Progenitor cell of endocrine pancreas (in vitro differentiated cells): ENCODE data around the gene SOX10. TPM values are rescaled to one million over a fixed set of nuclear protein-coding genes. Genes with fewer than 3 reads are reported as not detected.
A peak's percentile ranks its signal among the peaks of the same experiment; 100 is the strongest.

ENCODE experiments used
- DNase-seq: peaks from one replicate; pipeline ENCODE4 v3.0.0; 2021; ENCODE audit warnings: low spot score; ENCODE audit not compliant: unreplicated experiment
- H3K27ac Mint-ChIP-seq: 2 replicates; pipeline ENCODE4 v1.8.0; 2021; ENCODE audit warnings: mild to moderate bottlenecking, moderate library complexity, mixed read lengths
- H3K27me3 Mint-ChIP-seq: 2 replicates; pipeline ENCODE4 v1.8.0; 2021; ENCODE audit warnings: mixed read lengths
- H3K36me3 Mint-ChIP-seq: 2 replicates; pipeline ENCODE4 v1.8.0; 2022; ENCODE audit warnings: mixed read lengths; ENCODE audit not compliant: insufficient read depth
- H3K4me1 Mint-ChIP-seq: 2 replicates; pipeline ENCODE4 v1.8.0; 2021; ENCODE audit warnings: low read depth, mixed read lengths
- H3K4me3 Mint-ChIP-seq: 2 replicates; pipeline ENCODE4 v1.8.0; 2021; ENCODE audit warnings: low read depth, mild to moderate bottlenecking, moderate library complexity, mixed read lengths
- H3K9me3 Mint-ChIP-seq: 2 replicates; pipeline ENCODE4 v1.8.0; 2021; ENCODE audit warnings: low read depth, mixed read lengths
- total RNA-seq: library from RNA; stranded (reverse); gene quantifications from 2 replicates; pipeline ENCODE4 v1.2.1, GENCODE V29; 2021
- TF ChIP-seq, protein P1 (sequence below): fragments of 200-600 bp; sonication (generic); IDR thresholded peaks from one replicate; pipeline ENCODE4 v1.5.0; 2021; ENCODE audit warnings: antibody characterized with exemption, mild to moderate bottlenecking; ENCODE audit not compliant: unreplicated experiment

SOX10 gene
- total RNA-seq, 1 donor from 2014 or later: 1.3 TPM

DNA sequence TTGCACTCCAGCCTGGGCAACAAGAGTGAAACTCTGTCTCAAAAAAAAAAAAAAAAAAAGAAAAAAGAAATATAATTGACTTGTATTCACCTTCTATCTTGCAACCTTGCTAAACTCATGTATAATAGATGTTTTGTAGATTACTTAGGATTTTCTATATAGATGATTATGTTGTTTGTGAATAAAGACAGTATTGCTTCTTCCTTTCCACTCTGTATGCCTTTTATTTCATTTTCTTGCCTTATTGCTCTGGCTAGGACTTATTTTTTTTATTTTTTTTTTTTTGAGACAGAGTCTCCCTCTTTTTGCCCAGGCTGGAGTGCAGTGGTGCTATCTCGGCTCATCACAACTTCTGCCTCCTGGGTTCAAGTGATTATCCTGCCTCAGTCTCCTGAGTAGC lies 29.7 kb upstream of the SOX10 start:
- Mint-ChIP-seq H3K9me3 (no peaks in the 10 kb centered on the region), H3K36me3 (no peaks in the 10 kb centered on the region), H3K27ac (no peak overlapping the region), H3K27me3 (peaks cover 4% of the 10 kb centered on the region), H3K4me3 (no peak overlapping the region), H3K4me1 (peaks cover 4% of the 10 kb centered on the region)
- TF ChIP-seq, protein P1, sequence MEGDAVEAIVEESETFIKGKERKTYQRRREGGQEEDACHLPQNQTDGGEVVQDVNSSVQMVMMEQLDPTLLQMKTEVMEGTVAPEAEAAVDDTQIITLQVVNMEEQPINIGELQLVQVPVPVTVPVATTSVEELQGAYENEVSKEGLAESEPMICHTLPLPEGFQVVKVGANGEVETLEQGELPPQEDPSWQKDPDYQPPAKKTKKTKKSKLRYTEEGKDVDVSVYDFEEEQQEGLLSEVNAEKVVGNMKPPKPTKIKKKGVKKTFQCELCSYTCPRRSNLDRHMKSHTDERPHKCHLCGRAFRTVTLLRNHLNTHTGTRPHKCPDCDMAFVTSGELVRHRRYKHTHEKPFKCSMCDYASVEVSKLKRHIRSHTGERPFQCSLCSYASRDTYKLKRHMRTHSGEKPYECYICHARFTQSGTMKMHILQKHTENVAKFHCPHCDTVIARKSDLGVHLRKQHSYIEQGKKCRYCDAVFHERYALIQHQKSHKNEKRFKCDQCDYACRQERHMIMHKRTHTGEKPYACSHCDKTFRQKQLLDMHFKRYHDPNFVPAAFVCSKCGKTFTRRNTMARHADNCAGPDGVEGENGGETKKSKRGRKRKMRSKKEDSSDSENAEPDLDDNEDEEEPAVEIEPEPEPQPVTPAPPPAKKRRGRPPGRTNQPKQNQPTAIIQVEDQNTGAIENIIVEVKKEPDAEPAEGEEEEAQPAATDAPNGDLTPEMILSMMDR: no peak
- DNase-seq: no peak

DNA sequence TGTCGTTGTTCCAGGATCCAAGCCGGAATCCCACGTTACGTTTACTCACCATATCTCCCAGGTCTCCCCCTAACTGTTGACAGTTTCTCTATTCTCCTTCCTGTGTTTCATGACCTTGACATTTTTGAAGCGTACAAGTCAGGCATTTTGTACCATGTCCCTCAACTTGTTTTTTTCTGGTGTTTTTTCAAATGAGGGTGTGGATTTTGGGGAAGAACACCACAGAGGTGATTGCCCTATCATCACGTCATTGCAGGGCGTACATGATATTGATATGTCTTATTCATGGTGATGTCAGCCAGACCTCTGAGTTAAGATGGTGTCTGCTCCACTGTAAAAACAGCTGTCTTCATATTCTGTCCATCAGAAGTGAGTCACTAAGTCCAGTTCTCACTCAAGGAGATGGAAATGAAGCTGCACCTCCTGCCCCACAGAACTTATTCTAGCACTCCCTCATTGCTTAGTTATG lies 28.3 kb upstream of the SOX10 start:
- no peak for DNase-seq
- H3K36me3 Mint-ChIP-seq: no peaks in the 10 kb centered on the region
- H3K4me3 Mint-ChIP-seq: no peak overlapping the region
- H3K27ac Mint-ChIP-seq: no peak overlapping the region
- peaks cover 4% of the 10 kb centered on the region for H3K4me1 Mint-ChIP-seq
- TF ChIP-seq, protein P1: no peak
- no peaks in the 10 kb centered on the region for H3K9me3 Mint-ChIP-seq
- H3K27me3 Mint-ChIP-seq: peaks cover 4% of the 10 kb centered on the region

DNA sequence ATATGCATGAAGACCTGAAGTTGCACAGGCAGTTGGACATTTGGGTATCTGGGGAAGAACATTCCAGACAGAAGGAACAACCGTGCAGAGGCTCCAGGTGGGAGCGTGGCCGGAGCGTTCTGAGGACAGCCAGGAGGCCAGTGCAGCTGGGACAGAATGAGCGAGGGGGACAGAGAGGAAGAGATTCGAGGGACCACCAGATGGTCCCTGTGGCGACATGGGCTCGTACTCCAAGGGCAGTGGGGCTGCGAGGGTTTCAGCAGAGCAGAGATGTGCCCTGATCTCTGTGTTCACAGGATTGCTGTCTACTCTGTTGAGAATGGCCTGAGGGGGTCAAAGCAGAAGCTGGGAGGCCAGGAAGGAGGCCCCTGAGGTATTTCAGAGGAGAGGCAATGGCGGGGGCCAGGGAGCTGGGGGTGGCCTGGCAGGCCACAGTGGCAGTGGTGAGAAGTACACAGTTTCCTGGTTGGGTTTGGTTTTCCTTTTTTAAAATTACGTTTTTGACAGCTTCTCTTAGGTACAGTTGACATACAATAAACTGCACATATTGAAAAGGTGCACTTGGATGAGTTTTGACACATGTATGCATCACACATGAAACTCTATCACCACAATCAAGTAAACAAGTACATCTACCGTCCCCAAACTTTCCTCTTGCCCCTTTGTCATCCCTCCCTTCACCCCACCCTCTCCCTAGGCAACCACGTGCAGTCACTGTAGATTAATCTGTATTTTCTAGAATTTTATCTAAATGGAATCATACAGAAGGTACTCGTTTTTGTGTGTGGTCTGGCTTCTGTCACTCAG lies 24.8 kb upstream of the SOX10 start:
- Mint-ChIP-seq H3K27me3 (peaks cover 8% of the 10 kb centered on the region), H3K27ac (peak overlapping the region; percentile 3), H3K36me3 (no peaks in the 10 kb centered on the region), H3K4me3 (no peak overlapping the region), H3K4me1 (peaks cover 3% of the 10 kb centered on the region), H3K9me3 (no peaks in the 10 kb centered on the region)
- TF ChIP-seq, protein P1: no peak
- no peak for DNase-seq

DNA sequence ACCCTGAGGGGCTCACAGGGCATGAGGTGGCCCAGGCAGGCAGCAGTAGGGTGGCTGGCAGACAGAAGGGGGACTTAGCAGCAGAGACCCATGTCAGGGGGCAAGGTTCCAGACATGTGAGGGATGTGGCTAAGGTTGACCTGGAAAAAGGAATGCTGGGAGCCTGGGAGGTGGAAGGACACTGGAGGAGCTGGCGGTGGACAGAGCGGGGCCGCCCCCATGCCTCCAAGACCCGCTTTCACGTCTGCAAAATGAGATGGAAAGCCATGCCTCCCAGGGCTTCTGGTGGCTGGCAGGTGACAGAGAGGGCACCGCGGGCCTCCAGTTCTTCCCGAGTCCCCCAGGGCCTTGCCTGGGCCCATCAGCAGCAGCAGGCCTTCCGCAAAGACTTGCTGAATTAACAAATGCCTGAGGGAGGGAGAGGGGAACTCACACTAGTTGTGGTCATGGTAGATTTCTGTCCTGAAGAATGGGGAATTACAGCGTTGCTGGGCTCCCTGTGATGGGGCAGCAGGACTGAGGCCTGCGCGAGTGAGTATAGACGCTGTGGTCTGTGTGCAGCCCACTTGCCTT lies 23.1 kb upstream of the SOX10 start:
- peaks cover 8% of the 10 kb centered on the region for H3K27me3 Mint-ChIP-seq
- no peak for DNase-seq
- TF ChIP-seq, protein P1: no peak
- H3K4me3 Mint-ChIP-seq: no peak overlapping the region
- H3K4me1 Mint-ChIP-seq: peaks cover 3% of the 10 kb centered on the region
- no peaks in the 10 kb centered on the region for H3K9me3 Mint-ChIP-seq
- H3K27ac Mint-ChIP-seq: no peak overlapping the region
- H3K36me3 Mint-ChIP-seq: no peaks in the 10 kb centered on the region

DNA sequence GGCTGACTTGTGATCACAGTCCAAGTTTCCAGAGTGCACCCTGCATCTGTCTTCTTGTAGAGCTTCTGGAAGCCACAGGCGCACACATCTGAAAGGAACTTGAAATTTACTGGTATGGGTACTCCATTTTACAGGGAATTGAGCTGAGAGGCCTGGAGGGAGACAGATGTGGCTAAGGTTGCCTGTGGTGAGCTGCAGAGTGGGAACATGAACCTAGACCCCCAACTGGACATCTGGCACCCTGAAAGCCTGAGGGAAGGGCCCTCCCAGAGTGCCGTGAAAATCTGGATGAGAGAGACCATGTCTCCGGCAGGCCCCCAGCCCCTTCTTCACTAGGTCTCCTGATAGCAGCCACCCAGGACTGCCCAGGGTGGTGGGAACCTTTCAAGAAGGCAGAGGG lies 22.6 kb upstream of the SOX10 start:
- H3K27me3 Mint-ChIP-seq: peaks cover 8% of the 10 kb centered on the region
- TF ChIP-seq, protein P1: no peak
- H3K36me3 Mint-ChIP-seq: no peaks in the 10 kb centered on the region
- H3K9me3 Mint-ChIP-seq: no peaks in the 10 kb centered on the region
- H3K4me1 Mint-ChIP-seq: peaks cover 3% of the 10 kb centered on the region
- no peak overlapping the region for H3K27ac Mint-ChIP-seq
- H3K4me3 Mint-ChIP-seq: no peak overlapping the region
- no peak for DNase-seq
